ENCODE results near the gene NPAS3.

- TF ChIP-seq CTCF (conservative IDR thresholded peaks at IDR 0.05 in 1 of 2, IDR thresholded peaks at IDR 0.05 in 1 of 2; ENCODE audit: low read depth in 1 of 2, low read length in 2 of 2) (no peak), EZH2 (IDR thresholded peaks at IDR 0.05; ENCODE audit: low read length, missing control alignments) (no peak)
Measured at GRCh38 chr14:33686856-33687255, 748.2 kb downstream of the NPAS3 start.
